ENCODE measurements around the gene CCL11. TPM values are rescaled to one million over a fixed set of nuclear protein-coding genes. Genes with fewer than 3 reads are reported as not detected.
"Not testable (repeated sequence)": the region's sequence is repeated elsewhere in the genome, so short reads cannot be mapped to it uniquely, and the experiment has no call there.

The CCL11 gene
- total RNA-seq, 2 experiments from 2014 or later = not detected

- DNase-seq = no peak
- Mint-ChIP-seq H3K9me3 (no peaks in the 10 kb centered on the region), H3K36me3 (ENCODE audit: low read depth) (no peaks in the 10 kb centered on the region), H3K4me1 (peaks cover 20% of the 10 kb centered on the region), H3K27ac (no peak overlapping the region), H3K4me3 (no peak overlapping the region), H3K27me3 (peaks cover 2% of the 10 kb centered on the region)
- POLR2A ChIA-PET = interaction anchor here (0.7 kb wide), 1 partner anchor 20 kb away, joined by 3 read pairs; no protein-coding TSS in a partner anchor
- CTCF ChIA-PET = no interaction called here
Measured at GRCh38 chr17:34305061-34305460, 19.5 kb downstream of the CCL11 start.

GRCh38 chr17:34305606-34306005 is 20.1 kb downstream of the CCL11 start:
- POLR2A ChIA-PET = no interaction called here
- Mint-ChIP-seq H3K27ac (no peak overlapping the region), H3K36me3 (ENCODE audit: low read depth) (no peaks in the 10 kb centered on the region), H3K4me3 (no peak overlapping the region), H3K4me1 (peaks cover 20% of the 10 kb centered on the region), H3K27me3 (peaks cover 2% of the 10 kb centered on the region), H3K9me3 (no peaks in the 10 kb centered on the region)
- CTCF ChIA-PET = no interaction called here
- no peak for DNase-seq

DNA sequence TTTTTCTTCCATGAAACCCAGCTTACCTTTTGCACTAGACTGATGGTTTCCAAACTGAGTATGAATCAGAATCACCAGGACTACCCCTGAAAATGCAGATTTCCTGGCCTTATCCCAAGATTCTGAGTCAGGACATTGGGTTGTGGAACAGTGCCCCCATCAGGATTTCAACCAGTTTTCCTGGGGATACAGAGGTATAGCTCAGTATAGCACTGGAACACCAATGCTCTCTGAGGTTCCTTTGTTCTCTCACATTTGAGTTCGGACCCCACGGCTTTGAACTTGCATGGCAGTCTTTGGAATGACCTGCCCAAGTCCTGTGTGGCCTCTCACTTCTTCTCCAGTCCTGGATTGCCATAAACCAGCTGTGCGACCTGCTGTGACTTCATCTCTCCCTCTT is 20.9 kb downstream of the CCL11 start:
- Mint-ChIP-seq H3K4me1 (peaks cover 16% of the 10 kb centered on the region), H3K4me3 (no peak overlapping the region), H3K9me3 (no peaks in the 10 kb centered on the region), H3K36me3 (ENCODE audit: low read depth) (no peaks in the 10 kb centered on the region), H3K27me3 (peaks cover 4% of the 10 kb centered on the region), H3K27ac (no peak overlapping the region)
- no peak for DNase-seq
- POLR2A ChIA-PET = no interaction called here
- CTCF ChIA-PET = no interaction called here

GRCh38 chr17:34307110-34307509 is 21.6 kb downstream of the CCL11 start:
- CTCF ChIA-PET = no interaction called here
- Mint-ChIP-seq H3K36me3 (ENCODE audit: low read depth) (no peaks in the 10 kb centered on the region), H3K9me3 (no peaks in the 10 kb centered on the region), H3K27me3 (peaks cover 2% of the 10 kb centered on the region), H3K27ac (no peak overlapping the region), H3K4me1 (peaks cover 16% of the 10 kb centered on the region), H3K4me3 (no peak overlapping the region)
- POLR2A ChIA-PET = no interaction called here
- DNase-seq = no peak

GRCh38 chr17:34308371-34308770 is 22.8 kb downstream of the CCL11 start:
- Mint-ChIP-seq H3K27ac (no peak overlapping the region), H3K27me3 (peaks cover 9% of the 10 kb centered on the region), H3K9me3 (no peaks in the 10 kb centered on the region), H3K4me1 (peaks cover 16% of the 10 kb centered on the region), H3K36me3 (ENCODE audit: low read depth) (no peaks in the 10 kb centered on the region), H3K4me3 (no peak overlapping the region)
- ChIA-PET POLR2A (no interaction called here), CTCF (no interaction called here)
- DNase-seq = no peak

DNA sequence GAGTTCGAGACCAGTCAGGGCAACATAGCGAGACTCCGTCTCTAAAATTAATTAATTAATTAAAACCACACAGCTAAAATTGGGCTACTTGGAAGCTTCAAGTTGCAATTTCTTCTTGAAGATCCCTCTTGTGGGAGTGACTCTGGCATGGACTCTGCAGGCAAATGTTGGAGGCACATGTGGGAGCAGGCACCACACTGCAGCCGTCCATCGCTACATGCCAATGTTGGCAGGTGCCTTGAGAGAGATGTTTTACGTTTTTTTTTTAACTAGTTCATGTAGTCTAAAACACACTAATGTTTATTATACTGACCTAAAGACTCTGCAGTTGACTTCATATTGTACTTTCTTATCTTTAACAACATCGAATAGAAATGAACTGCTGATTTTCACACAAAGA is 25.7 kb downstream of the CCL11 start:
- CTCF ChIA-PET = interaction anchor here (0.6 kb wide), 1 partner anchor 870 kb away, joined by 3 read pairs; no protein-coding TSS in a partner anchor
- Mint-ChIP-seq H3K36me3 (ENCODE audit: low read depth) (no peaks in the 10 kb centered on the region), H3K4me3 (no peak overlapping the region), H3K27me3 (peaks cover 28% of the 10 kb centered on the region), H3K4me1 (peaks cover 16% of the 10 kb centered on the region), H3K9me3 (no peaks in the 10 kb centered on the region), H3K27ac (no peak overlapping the region)
- DNase-seq = no peak
- POLR2A ChIA-PET = no interaction called here

DNA sequence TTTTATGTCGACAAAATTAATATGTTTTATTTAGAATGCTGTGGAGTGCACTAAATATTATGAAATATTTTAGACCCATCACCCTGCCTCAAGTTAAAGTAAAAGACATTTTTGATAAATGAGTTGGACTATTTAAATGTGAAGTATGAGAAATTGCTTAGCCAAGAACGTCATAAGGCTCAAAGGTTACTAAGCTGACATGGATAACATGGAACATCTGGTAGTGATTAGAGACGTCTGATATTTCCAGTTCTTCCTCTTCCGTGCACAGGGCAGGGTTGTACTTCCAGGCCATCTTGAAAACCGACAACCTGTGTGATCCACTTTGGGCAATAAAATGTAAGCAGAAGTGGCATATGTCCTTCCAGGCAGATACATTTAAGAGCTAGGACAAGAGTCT is 26.5 kb downstream of the CCL11 start:
- Mint-ChIP-seq H3K4me1 (peaks cover 11% of the 10 kb centered on the region), H3K27ac (no peak overlapping the region), H3K27me3 (peaks cover 31% of the 10 kb centered on the region), H3K9me3 (no peaks in the 10 kb centered on the region), H3K36me3 (ENCODE audit: low read depth) (no peaks in the 10 kb centered on the region), H3K4me3 (no peak overlapping the region)
- ChIA-PET POLR2A (no interaction called here), CTCF (no interaction called here)
- no peak for DNase-seq

- no peak for DNase-seq
- Mint-ChIP-seq H3K27ac (no peak overlapping the region), H3K9me3 (no peaks in the 10 kb centered on the region)
Measured at GRCh38 chr17:34313164-34313563, 27.6 kb downstream of the CCL11 start.

DNA sequence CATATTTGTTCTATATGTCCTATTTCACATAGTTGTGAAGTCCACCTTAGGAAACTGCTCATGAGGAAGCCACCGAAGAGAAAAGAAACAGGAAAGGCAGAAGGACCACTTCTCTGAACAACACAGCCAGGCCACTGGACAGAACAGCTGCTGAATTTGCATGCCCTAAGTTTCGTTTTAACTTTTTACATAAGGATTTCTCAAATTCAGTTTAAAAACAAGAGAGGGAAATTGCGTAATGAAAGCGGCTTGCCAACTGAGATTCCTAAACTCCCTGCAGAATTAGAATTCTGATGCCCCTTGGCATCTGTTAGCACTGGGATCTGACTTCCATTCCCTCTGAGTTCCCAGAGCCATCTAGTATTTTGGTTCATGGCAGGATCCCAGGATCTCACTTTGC is 28.7 kb downstream of the CCL11 start:
- no peak for DNase-seq
- POLR2A ChIA-PET = no interaction called here

More at GRCh38 chr17:34313164-34313563, 27.6 kb downstream of the CCL11 start:
- CTCF ChIA-PET = no interaction called here
- Mint-ChIP-seq H3K36me3 (ENCODE audit: low read depth) (no peaks in the 10 kb centered on the region), H3K4me3 (no peak overlapping the region), H3K27me3 (peaks cover 35% of the 10 kb centered on the region), H3K4me1 (peaks cover 3% of the 10 kb centered on the region)
- POLR2A ChIA-PET = no interaction called here

DNA sequence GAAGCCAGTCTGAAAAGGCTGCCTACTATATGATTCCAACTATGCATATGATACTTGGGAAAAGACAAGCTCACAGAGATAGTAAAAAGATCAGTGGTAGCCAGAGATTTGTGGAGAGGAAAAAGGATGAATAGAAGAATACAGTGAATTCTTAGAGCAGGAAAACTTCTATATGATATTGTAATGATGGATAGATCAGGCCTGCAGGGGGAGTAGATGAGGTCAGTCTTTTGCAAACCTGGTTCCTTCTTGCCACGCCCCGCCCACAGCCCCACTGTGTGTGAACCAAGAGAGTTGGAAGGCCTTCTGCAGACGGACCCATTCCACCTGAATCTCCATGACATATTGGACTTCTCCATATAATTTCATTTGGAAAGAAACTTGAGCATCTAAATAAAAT is 32.9 kb downstream of the CCL11 start:
- H3K4me3 Mint-ChIP-seq = no peak overlapping the region
- no peaks in the 10 kb centered on the region for H3K36me3 Mint-ChIP-seq (ENCODE audit: low read depth)
- no peaks in the 10 kb centered on the region for H3K4me1 Mint-ChIP-seq
- CTCF ChIA-PET = interaction anchor here (1.1 kb wide), 1 partner anchor 43 kb away, joined by 3 read pairs; no protein-coding TSS in a partner anchor
- DNase-seq = no peak
- no peaks in the 10 kb centered on the region for H3K9me3 Mint-ChIP-seq
- POLR2A ChIA-PET = no interaction called here
- peaks cover 31% of the 10 kb centered on the region for H3K27me3 Mint-ChIP-seq
- H3K27ac Mint-ChIP-seq = no peak overlapping the region

More for the DNA sequence above, 28.7 kb downstream of the CCL11 start:
- no peak overlapping the region for H3K27ac Mint-ChIP-seq
- H3K4me1 Mint-ChIP-seq = no peaks in the 10 kb centered on the region
- no peaks in the 10 kb centered on the region for H3K36me3 Mint-ChIP-seq (ENCODE audit: low read depth)
- peaks cover 35% of the 10 kb centered on the region for H3K27me3 Mint-ChIP-seq
- CTCF ChIA-PET = no interaction called here
- no peak overlapping the region for H3K4me3 Mint-ChIP-seq
- H3K9me3 Mint-ChIP-seq = no peaks in the 10 kb centered on the region

DNA sequence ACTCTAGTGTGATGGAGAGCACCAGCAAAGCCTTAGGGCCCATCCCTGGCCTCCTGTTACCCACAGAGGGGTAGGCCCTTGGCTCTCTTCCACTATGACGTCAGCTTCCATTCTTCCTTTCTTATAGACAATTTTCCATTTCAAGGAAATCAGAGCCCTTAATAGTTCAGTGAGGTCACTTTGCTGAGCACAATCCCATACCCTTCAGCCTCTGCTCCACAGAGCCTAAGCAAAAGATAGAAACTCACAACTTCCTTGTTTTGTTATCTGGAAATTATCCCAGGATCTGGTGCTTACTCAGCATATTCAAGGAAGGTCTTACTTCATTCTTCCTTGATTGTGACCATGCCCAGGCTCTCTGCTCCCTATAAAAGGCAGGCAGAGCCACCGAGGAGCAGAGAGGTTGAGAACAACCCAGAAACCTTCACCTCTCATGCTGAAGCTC is 33.5 kb downstream of the CCL11 start, which contains the start of gene CCL8:
TSS of gene CCL8 (plus strand) at position 397 of the 445 bp plus-strand sequence. CDS start 67 bp downstream, outside the sequence.
- Mint-ChIP-seq H3K9me3 (no peaks in the 10 kb centered on the region), H3K27ac (no peak within 1 kb of the TSS), H3K36me3 (ENCODE audit: low read depth) (no peaks in the 10 kb centered on the region), H3K4me3 (no peak within 1 kb of the TSS), H3K27me3 (peaks cover 29% of the 10 kb centered on the region), H3K4me1 (no peaks in the 10 kb centered on the region)
- DNase-seq = no peak
- CTCF ChIA-PET = interaction anchor here (1.1 kb wide), 1 partner anchor 42 kb away, joined by 3 read pairs; no protein-coding TSS in a partner anchor
- POLR2A ChIA-PET = no interaction called here

- H3K9me3 Mint-ChIP-seq = peaks cover 5% of the 10 kb centered on the region
- CTCF ChIA-PET = interaction anchor here (0.6 to 1.7 kb wide), 2 partner anchors 40 to 50 kb away, joined by 3 to 5 read pairs; no protein-coding TSS in a partner anchor
- no peak for DNase-seq
- POLR2A ChIA-PET = interaction anchor here (0.6 kb wide), 1 partner anchor 13 kb away, joined by 3 read pairs; no protein-coding TSS in a partner anchor
- peaks cover 24% of the 10 kb centered on the region for H3K27me3 Mint-ChIP-seq
- H3K4me3 Mint-ChIP-seq = no peak overlapping the region
- no peaks in the 10 kb centered on the region for H3K4me1 Mint-ChIP-seq
- no peak overlapping the region for H3K27ac Mint-ChIP-seq
- no peaks in the 10 kb centered on the region for H3K36me3 Mint-ChIP-seq (ENCODE audit: low read depth)
Measured at GRCh38 chr17:34321964-34322363, 36.4 kb downstream of the CCL11 start.

DNA sequence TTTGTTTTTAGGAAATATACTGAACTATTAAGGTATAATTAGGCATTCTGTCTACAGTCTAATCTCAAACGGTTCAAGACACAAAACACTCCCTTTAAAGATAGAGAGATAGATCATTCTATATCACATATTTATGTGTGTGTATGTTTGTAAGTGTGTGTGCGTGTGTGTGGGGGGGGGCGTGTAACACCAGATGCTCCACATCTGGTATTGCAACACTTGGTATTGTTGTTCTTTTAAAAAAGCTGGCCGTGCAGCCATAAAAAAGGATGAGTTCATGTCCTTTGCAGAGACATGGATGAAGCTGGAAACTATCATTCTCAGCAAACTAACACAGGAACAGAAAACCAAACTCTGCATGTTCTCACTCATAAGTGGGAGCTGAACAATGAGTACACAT is 42.0 kb downstream of the CCL11 start:
- POLR2A ChIA-PET; H3K36me3 Mint-ChIP-seq (ENCODE audit: low read depth); H3K4me3 Mint-ChIP-seq; DNase-seq; H3K27ac Mint-ChIP-seq; H3K4me1 Mint-ChIP-seq; H3K9me3 Mint-ChIP-seq: not testable (repeated sequence)
- CTCF ChIA-PET = interaction anchor here (1.0 kb wide), 1 partner anchor 34 kb away, joined by 4 read pairs; no protein-coding TSS in a partner anchor
- H3K27me3 Mint-ChIP-seq = peaks cover 49% of the 10 kb centered on the region

- POLR2A ChIA-PET = no interaction called here
- CTCF ChIA-PET = no interaction called here
- no peak overlapping the region for H3K4me3 Mint-ChIP-seq
- no peaks in the 10 kb centered on the region for H3K4me1 Mint-ChIP-seq
- peaks cover 41% of the 10 kb centered on the region for H3K27me3 Mint-ChIP-seq
- no peaks in the 10 kb centered on the region for H3K9me3 Mint-ChIP-seq
- no peak overlapping the region for H3K27ac Mint-ChIP-seq
- H3K36me3 Mint-ChIP-seq (ENCODE audit: low read depth) = no peaks in the 10 kb centered on the region
- DNase-seq = no peak
Measured at GRCh38 chr17:34337701-34338100, 52.2 kb downstream of the CCL11 start.
